GM21423 (cell line): ENCODE measurements around the gene FBXW8.

Experiments used
- ATAC-seq: cut with Tn5 transposase; IDR thresholded peaks from one replicate; pipeline ENCODE4 v1.9.1; 2021; ENCODE audit warnings: mild to moderate bottlenecking, moderate library complexity; ENCODE audit not compliant: unreplicated experiment

Gene FBXW8

GRCh38 chr12:117035287-117035686 lies 124.5 kb downstream of the FBXW8 start:
- no peak for ATAC-seq

GRCh38 chr12:117036046-117036445 lies 125.3 kb downstream of the FBXW8 start:
- ATAC-seq, result no peak

DNA sequence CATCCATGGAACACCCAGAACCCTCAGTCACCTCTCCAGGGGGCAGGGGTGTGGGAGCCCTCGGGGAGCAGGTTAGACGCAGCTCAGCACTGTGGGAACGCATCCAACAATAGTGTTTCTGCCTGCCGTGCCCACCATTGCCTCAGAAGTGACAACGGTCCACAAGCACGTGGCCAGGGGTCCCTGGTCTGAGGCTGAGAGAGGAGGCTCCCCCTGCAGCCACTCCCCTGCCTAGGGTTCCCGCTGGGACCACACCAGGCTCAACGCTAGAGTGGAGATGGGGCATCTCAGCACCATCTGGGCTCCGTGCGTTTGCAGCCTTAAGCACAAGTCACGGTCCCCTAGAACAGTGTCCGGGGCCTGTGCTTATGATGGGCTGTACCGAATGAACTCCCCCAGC lies 125.8 kb downstream of the FBXW8 start:
- ATAC-seq, result no peak

DNA sequence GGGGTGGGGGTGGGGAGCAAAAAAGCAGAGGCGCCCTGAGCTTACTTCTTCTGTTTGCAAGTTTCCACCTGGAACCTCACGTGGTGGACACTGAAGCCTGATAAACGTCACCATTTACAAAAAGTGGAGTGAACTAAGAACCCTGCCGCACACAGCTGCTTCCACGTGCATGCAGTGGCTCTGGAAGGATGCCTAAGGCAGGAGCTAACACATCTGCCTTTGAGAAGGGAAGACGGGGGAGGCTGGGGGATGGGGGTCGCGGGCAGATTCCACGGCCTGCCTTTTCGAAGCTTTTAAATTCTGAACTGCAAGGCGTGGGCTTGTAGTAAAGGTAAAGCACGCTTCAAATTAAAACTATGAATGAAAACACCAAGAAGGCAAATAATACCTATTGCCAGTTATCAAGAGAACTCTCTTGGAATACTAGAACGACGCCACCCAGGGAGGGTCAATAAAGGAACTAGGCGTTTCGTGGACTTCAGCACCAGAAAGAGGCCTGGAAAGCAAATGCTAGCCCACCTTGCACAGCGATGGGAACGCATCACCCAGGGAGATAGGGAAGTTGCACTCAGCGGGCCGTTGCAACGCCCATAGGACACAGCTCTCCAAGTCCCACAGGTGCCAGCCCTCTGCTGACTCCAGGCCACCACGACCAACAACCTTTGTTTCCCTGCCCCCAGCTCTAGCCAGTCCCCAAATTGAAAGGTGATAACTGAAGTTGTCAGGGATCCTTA lies 126.7 kb downstream of the FBXW8 start:
- ATAC-seq, result no peak

GRCh38 chr12:117038023-117038680 lies 127.4 kb downstream of the FBXW8 start:
- no peak for ATAC-seq

GRCh38 chr12:117038919-117039318 lies 128.2 kb downstream of the FBXW8 start:
- ATAC-seq, result no peak

GRCh38 chr12:117039891-117040309 lies 129.2 kb downstream of the FBXW8 start:
- no peak for ATAC-seq

- ATAC-seq, result no peak
Measured at GRCh38 chr12:117040496-117040895, 129.7 kb downstream of the FBXW8 start.

- ATAC-seq, result no peak
Measured at GRCh38 chr12:117041798-117042170, 131.0 kb downstream of the FBXW8 start.

DNA sequence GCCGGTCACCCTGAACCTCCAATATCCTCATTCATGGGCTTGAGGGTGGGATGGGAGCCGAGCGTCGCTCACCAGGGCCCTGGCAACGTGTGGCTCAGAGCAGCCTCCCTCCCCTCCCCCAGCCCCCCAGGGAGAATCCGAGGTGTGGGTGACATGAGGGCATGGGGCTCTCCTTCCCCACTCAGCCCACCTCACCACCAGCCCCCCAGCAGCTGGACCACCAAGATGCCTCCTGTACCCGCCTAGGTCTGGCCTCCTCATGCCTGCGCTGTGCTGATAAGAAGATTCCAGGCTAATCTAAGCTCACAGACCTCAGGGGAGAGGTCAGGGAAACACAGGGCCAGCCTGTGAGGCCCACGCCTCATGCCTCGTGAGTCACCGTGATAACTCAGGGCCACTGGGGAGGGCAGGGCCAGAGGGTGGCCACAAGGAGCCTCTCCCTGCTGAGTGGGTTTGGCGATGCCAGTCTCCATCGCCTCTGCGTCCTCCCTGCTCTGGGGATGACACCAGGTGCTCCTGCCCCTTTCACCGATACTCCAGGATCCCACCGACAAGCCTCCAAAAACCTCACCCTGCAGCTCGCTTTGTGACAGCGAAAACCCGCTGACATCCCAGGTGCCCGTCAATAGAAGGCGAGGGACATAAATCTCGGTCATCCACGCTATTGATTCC lies 131.6 kb downstream of the FBXW8 start:
- ATAC-seq, result no peak

GRCh38 chr12:117042862-117043261 lies 132.1 kb downstream of the FBXW8 start:
- no peak for ATAC-seq

DNA sequence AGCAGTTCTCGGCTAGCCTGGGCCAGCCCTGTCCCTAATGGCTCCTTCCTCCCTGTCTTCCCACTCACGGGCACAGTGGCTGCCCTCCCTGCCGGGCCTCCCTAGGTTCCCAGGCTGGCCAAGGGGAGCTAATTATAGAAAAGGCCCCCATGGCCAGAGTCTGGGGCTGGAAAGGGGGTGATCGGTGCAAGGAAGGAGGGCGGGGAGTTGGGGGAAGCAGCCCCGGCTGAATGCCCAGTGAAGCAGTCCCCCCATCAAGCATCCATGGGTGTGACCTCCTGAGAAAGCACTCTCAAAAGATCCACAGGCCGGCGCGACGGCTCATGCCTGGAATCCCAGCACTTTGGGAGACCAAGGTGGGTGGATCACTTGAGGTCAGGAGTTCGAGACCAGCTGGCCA lies 133.6 kb downstream of the FBXW8 start:
- ATAC-seq, result no peak

DNA sequence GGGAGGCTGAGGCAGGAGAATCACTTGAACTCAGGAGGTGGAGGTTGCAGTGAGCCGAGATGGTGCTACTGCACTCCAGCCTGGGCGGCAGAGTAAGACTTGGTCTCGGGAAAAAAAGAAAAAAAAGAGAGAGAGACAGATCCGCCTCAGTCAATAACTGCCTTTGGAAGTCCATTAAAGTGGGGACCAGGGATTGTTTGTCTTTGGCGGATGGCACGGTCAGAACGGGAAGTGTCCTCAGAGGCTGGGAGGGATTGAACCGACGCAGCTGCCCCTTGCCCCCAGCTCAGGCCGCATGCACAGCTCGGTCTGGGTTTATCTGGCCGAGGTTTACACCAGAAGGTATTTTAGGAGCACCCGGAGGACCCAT lies 134.0 kb downstream of the FBXW8 start:
- no peak for ATAC-seq

GRCh38 chr12:117045160-117046010 lies 134.6 kb downstream of the FBXW8 start:
- ATAC-seq, result no peak

DNA sequence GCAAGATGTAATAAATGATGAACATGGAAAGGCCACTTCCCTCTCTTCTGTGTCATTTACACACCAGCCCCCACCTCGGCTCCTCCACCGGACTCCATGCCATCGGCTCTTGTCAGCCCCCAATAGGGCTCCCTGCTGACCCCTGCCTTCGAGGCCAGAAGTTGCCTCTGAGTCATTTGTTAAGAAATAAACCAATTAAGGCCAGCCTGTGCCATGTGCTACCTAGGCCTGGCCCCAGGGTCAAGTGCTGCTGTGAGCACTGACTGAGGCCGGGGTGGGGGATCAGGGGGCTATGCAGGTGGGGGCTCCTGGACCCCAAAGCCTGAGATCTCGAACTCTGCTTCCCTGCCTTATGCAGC lies 135.2 kb downstream of the FBXW8 start:
- no peak for ATAC-seq

DNA sequence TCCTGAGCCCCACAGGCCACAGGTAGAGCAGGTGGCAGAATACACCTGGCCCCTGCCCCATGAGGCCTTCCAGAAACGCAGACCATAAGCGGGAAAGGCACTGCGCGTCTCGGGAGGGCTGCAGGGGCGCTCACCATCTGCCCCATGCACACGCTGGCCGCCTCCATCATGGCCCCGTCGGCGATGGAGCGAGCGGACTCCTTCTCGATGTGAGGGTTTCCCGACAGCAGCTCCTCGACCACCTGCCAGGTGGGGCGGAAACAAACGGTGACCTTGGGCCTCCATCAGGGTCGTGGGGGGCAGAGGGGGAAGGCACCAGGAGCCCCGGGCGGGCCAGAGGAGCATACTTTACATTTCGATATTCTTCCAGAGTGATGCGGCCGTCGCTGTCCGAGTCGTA lies 135.7 kb downstream of the FBXW8 start:
- no peak for ATAC-seq

GRCh38 chr12:117046861-117047530 lies 136.2 kb downstream of the FBXW8 start:
- no peak for ATAC-seq

GRCh38 chr12:117047810-117048584 lies 137.2 kb downstream of the FBXW8 start:
- no peak for ATAC-seq

- no peak for ATAC-seq
Measured at GRCh38 chr12:117048585-117048904, 137.8 kb downstream of the FBXW8 start.

GRCh38 chr12:117049295-117049694 lies 138.5 kb downstream of the FBXW8 start:
- ATAC-seq, result no peak
